HG03575 (cell line): ENCODE data around the gene SURF1.
"Not testable (repeated sequence)": the region's sequence is repeated elsewhere in the genome, so short reads cannot be mapped to it uniquely, and the experiment has no call there.

ENCODE experiments used
- ATAC-seq: cut with Tn5 transposase; IDR thresholded peaks from one replicate; pipeline ENCODE4 v1.9.1; 2021; ENCODE audit not compliant: unreplicated experiment, insufficient number of reproducible peaks, low FRiP score; ENCODE audit errors: extremely low read depth

The SURF1 gene

DNA sequence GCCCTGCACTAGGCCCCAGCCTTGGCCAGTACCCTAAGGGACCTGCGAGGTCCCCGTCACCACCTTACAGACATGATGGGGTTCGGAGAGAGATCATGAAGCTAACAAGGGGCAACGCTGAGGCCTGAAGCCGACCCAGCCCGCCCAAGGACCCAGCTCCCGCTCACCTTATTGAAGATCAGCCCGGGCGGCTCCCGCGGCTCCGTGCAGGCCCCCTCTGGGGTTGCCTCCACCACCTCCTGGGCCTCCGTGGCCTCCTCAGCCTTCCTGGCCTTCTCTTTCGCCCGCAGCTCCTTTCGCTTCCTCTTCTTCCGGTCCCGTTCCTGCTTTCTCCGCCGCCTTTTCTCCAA, 23.9 kb downstream of the SURF1 start:
- ATAC-seq = no peak

DNA sequence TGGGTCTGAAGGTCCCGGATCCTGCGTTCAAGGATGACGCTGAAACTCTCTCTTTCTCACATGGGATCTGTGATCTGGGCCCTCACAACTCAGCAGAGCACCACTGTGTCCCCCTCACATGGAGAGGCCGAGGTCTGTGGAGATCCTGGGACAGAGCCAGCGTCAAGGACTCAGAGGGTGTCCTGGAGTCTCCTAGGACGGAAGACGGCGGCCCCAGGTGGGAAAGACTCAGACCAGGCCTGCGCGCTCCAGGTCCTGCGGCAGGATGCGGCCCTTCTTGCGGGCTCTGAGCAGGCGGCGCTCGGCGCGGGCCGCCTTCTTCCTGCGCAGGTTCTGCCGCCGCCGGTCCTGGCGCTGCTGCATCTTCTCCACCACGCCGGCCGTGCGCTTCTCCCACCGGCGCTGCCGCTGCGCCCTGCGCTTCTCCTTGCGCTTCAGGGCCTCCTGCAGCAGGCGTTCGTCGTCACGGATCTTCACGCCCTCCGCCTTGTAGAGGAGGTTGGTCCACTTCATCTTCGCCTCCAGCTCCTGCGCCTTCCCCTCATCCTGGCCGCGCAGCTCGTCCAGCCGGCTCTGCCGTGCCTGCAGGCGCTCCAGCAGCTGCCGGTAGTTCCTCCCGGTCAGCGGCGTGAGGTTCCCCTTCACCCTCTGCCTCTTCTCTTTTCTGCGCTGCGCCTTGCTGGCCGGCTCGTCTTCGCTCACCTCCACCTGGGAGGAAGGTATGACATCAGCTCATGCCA, 24.5 kb downstream of the SURF1 start:
- no peak for ATAC-seq

DNA sequence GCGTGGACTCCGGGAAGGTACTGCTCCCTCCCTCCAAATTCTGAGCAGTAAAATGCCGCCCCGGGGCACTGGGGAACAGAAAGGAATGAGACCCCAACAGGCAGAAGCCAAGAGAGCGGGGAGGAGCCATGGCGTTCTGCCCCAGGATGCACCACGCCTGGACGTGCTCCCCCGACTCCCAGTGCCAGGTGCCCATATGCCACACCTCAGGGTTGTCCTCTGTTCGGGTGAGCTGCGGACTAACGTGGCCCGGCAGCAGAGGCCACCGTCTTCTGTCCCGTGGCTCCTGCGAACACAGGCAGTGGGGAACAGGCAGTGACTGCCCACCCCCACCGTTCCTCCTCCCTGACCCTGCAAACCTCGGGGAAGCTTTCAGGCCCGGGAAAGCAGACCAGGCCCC, 25.1 kb downstream of the SURF1 start:
- no peak for ATAC-seq

DNA sequence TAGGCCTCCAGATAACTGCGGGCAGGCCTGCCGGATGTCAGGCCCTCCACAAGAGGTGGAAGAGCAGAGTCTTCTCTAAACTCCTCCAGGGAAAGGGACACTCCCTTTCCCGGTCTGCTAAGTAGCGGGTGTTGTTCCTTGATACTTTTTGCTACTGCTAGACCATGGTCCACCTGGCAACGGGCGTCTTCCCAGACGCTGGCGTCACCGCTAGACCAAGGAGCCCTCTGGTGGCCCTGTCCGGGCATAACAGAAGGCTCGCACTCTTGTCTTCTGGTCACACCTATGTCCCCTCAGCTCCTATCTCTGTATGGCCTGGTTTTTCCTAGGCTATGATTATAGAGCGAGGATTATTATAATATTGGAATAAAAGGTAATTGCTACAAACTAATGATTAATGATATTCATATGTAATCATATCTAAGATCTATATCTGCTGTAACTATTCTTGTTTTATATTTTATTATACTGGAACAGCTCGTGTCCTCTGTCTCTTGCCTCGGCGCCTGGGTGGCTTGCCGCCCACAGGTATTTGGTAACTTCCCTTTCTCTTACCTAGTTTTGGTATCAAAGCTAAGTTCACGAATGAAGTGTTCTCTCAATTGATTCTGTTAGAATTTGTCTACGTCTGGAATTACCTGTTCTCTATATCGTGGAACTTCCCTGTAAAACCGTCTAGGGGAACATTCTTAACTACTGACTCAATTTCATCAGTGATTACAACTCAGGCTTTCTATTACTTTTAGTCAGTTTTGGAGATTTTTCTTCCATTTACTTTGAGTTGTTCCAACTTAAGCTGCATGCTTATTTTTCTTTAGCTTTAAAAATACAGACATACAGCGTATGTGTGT, 26.8 kb downstream of the SURF1 start:
- not testable (repeated sequence) for ATAC-seq

DNA sequence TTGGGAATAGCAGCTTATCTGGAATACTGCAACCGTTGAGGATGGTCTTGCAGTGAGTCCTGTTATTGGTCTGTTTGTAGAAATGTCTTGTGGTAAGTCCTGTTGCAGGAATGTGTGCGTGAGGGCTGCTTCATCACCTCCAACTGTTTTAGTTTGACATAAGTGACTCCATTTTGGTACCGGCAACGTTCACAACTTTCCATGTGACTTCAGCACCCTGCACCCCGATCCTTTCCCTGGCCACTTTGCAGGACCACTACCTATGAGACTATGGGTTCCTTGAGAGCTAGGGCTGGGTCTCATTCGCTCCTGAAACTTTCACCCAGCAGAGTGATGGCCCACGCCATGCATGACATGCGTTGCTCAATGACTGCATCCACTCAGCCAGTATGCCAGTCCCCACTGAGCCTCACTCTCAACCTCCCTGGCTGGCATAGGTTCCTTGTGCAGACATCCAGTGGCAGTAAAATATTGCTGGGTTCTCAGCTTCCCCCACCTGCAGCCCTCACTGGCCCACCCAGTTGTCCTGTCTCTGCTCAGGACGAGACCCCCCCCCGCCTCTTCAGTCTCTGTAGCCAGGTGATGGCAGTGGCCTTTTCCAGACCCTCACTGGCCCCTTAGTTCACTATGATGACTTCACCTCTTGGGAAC, 28.3 kb downstream of the SURF1 start:
- no peak for ATAC-seq

DNA sequence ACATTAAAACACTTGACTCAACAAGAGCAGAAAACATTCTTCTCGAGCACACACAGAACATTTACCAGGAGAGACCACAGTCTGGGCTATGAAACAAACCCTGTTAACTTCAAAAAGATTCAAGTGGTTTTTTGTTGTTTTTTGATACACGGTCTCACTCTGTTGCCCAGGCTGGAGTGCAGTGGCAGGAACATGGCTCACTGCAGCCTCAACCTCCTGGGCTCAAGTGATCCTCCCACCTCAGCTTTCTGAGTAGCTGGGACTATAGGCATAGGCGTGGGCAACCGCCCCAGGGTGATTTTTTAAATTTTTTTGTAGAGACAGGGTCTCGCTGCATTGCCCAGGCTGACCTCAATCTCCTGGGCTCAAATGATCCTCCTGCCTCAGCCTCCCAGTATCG, 29.3 kb downstream of the SURF1 start:
- not testable (repeated sequence) for ATAC-seq

DNA sequence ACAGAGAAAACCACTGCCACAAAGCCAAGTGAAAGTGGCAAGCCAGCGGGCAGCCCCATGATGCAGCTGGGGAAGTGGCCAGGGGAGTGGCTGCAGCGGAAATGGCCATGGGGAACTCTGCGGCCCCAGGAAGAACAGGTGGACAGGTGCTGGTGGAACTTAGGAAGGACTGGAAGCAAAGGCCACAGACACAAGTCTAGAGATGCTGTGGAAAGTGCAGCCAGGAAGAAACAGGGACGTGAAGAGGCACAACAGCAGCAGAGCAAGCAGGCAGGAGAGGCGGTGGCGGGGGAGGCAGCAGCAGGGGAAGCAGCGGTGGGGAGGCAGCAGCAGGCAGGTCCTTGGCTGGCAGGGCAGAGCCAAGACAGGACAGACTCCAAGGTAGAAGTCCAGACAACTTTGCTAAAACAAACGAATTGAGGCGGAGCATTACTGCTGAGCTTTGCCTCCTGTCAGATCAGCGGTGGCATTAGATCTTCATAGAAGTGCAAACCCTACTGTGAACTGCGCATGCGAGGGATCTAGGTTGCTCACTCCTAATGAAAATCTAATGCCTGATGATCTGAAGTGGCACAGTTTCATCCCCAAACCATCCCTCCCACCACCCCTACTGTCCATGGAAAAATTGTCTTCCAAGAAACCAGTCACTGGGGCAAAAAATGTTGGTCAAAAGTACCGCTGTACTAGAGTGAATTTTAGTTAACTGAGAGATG, 32.1 kb downstream of the SURF1 start:
- ATAC-seq = no peak

DNA sequence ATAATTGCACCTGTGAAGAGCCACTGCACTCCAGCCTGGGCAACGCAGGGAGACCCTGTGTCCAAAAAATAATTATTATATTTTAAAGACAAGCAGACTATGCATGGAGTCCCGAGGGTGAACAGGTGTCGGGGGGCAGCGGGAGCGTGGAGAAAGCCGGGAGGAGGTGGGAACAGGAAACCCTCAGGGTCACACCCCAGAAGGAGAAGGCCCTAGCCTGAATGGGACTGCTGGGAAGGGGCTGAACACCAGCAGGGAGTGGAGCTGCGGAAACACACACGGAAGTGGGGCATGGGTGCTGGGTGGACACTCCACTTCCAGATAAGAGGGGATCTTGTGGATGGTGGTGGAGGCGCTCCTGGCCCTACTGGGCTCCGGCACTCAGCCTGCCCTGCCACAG, 33.1 kb downstream of the SURF1 start:
- ATAC-seq = no peak

DNA sequence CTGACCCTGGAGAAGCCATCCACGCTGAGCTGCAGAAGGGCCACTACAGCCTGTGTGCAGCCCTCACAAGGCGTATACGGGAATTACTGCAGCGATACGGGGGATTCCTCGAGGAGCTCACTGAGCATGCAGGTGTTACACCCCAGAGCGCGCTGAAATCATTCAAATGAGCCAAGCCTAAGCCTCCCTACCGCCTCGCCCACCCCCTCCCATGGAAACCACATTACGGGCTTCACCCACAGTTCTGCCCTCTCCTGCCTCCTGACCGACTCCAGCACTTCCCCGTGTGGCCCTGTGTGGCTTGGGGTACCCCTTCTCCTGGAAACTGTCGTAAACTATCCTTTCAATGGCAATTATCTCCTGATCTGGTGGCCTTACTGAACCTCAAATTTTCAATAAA, 33.6 kb downstream of the SURF1 start:
- no peak for ATAC-seq

DNA sequence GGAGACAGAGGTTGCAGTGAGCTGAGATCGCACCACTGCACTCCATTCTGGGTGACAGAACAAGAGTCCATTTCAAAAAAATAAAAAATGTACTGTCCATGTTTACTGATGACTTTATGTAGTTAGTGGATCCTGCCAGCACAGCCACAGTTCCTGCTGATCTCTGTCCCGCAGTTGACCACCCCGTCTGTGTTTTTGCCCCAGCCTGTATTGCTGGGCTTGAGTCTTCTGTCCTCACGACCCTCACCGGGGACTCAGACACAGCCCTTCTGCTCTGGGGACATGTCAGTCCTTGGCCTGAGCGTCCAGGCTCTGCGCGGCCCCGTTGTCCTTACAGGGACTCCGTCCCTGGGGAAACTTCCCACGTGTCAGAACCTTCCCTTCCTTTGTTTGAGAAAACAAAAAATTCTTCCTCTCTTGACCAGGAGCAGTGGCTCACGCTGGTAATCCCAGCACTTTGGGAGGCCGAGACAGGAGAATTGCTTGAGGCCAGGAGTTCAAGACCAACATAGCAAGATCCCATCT, 34.8 kb downstream of the SURF1 start:
- no peak for ATAC-seq

DNA sequence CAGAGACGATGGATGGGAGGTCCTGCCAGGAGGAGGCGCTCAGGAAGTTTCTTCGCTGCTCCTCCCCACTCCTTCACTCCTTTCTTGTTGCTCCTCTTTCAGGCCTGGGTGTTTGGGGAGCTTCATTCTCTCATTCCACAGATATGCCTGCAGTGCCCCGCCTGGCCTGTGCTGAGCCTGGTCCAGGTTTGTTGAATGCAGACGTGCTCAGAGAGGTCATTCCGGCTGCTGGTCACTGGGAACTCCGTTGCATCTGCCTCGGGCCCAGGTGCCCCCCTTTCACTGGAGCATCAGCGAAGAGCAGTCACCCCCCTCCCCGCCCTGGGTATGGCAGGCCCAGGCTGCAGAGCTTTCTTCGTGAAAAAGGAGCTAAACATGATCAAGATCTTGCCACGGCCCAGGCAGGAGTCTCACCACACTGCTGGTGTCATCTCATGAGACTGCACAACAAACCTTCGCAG, 35.8 kb downstream of the SURF1 start:
- ATAC-seq = no peak

DNA sequence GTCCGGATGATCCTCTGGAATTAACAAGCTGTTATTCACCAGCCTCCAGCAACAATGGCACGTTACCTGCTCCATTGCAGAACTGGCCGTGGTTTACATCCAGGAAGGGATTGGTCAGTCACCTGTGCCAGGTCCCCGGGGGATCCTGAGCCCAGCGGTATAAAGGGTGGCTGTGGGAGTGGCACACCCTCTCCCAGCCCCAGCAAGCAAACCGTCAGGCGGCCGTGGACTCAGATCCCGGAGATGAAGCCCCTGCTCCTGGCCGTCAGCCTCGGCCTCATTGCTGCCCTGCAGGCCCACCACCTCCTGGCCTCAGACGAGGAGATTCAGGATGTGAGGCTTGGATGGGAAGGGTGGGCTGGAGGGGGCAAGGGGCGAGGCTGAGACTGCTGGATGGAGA, 38.7 kb downstream of the SURF1 start:
- ATAC-seq = not testable (repeated sequence)

DNA sequence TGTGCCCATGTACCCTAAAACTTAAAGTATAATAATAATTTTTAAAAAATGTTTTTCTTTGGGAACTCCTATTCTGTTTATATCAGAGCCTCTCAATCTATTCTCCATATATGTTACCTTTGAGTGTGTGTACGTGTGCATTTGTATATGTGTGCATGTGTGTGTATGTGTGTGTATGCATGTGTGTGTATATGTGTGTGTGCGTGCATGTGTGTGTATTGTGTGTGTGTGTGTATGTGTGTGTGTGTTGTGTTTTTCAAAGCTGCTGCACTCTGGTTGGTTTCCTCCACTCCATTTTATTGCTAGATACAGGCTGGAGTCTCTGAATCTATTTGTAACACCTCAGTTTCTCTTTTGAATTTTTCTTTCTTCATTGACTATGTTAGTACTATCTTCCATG, 40.3 kb downstream of the SURF1 start:
- ATAC-seq = no peak

DNA sequence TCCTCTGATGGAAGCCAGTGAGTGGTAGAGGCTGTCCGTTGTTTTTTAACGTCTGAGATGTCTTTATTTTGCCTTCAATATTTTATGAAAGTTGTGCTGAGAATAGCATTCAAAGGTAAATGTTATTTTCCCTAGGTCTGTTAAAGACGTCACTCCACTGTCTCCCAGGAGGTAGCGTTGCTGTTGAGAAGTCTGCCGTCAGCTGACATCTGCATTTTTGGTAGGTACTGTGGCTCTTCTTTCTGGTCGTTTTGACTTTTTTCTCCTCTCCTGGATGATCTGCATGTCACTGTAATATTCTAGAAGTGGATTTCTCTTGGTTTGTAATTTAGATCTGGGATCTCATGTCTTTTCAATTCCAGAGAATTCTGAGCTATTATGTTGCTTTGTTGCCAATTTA, 46.7 kb downstream of the SURF1 start:
- ATAC-seq = no peak

DNA sequence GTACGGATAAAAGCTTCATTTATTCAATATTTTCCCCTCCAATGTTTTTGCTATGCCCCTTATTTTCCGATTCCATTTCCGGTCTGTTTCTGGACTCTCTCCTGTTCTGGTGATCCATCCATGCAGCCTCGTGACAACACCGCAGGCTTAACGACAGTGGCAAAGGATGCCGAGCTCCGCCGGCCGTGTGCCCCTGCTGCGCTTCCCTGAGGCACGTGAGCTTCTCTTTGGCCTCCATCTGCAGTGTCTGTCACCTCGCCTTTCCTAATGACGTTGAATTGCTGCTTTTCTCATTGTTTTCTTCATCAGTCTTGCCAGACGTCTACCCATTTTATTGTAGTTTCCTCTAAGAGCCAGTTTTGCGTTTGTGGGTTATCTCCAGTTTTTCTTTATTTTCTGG, 49.0 kb downstream of the SURF1 start:
- ATAC-seq = no peak

DNA sequence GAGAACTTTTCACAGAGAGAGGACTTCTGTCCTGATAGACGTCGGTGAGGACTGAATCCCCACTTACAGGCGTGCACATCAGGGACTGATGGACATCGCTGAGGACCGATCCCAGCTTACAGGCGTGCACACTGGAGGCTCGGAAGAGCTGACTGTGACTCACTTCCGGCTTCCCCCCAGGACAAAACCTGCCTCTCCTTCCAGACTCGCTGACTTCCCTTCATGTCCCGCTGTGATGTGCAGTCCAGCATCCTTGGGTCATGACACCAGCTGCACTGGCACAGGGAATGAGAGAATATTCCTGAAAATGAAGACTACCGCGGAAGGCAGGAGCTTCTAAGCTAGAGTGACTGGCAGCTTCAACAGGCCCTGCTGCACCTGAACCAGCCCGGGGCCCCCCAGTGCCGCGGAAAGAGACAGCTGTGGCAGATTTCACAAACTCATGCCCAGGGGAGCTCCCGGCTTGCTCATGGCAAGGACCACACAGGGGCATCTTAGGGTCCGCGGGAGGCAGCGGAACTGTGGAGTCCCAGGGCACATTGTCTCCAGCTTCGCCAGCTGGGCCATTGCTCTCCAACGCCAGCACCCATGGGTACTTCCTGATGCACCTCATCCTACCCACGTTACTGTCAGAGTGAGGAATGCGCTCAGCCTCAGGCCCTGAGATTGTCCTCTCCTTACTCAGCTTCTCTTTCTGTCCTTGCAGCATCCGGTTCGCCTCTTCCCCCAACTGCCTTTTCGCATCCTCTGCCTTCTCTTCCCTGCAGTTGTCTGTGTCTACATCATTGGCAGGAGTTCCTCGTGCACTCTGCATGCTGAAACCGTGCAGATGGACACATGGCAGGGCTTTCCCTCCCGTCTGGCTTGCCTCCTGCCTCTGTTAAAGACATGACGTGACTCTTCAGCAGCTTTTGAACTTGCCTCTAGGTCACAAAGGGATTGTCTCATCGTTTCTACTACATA, 49.8 kb downstream of the SURF1 start:
- no peak for ATAC-seq

DNA sequence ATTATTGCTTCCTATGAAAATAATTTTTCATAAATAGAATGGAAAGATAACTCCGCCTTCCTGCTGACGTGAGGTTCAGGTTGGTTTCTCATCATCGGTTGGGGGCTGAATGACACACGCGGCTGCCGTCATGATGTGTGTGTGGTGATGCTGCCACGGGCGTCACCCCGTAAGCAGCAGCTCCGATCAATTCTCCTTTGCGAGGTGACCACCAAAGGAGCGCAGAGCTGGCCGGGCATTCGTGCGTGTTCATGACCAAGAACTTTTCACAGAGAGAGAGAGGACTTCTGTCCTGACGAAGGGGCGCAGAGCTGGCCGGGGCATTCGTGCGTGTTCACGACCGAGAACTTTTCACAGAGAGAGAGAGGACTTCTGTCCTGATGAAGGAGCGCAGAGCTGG, 50.6 kb downstream of the SURF1 start:
- ATAC-seq = no peak
